ENCODE results near the gene IGSF9. TPM values are rescaled to one million over a fixed set of nuclear protein-coding genes. Genes with fewer than 3 reads are reported as not detected.

IGSF9 gene
- total RNA-seq, 1 experiment from 2014 or later, result 23.4 TPM

- DNase-seq, result no peak
- Histone ChIP-seq H3K79me2 (ENCODE audit: low read depth) (peaks cover 18% of the 10 kb centered on the region; the same call in 1 of the 2 replicates), H2AFZ (no peak overlapping the region), H3K4me1 (replicated peaks; ENCODE audit: insufficient read depth) (peaks cover 36% of the 10 kb centered on the region), H3K4me3 (peak overlapping the region; percentile 76; the same call in 1 of the 2 replicates), H3K27ac (no peak overlapping the region), H3K9me2 (ENCODE audit: insufficient read depth) (no peaks in the 10 kb centered on the region), H3K4me2 (peak overlapping the region; percentile 91), H3K9me3 (ENCODE audit: insufficient read depth, low read depth) (no peaks in the 10 kb centered on the region), H4K20me1 (ENCODE audit: insufficient read depth) (no peaks in the 10 kb centered on the region), H3K27me3 (ENCODE audit: insufficient read depth, low read depth) (no peaks in the 10 kb centered on the region), H3K36me3 (ENCODE audit: low read depth) (0 out of 2 replicates have a peak, but pooled peaks cover 4% of the 10 kb centered on the region), H3F3A (ENCODE audit: insufficient read depth, low read depth) (no peaks in the 10 kb centered on the region; the same call in 1 of the 2 replicates)
- no TSS peak for BruUV-seq (replicated peaks)
- ChIA-PET POLR2A (ENCODE audit: unreplicated experiment) (interaction anchor here (0.5 to 0.6 kb wide), 3 partner anchors 17 to 49 kb away, joined by 3 to 4 read pairs (median 4); no protein-coding TSS in a partner anchor), CTCF (interaction anchor here (0.6 to 1.2 kb wide), 4 partner anchors 11 to 162 kb away, joined by 3 to 7 read pairs (median 4); no protein-coding TSS in a partner anchor)
- intact Hi-C loops (cut with micrococcal nuclease; ENCODE audit: unreplicated experiment), result loop anchor here (2.0 kb wide), 1 partner anchor 63 kb away; no protein-coding TSS in a partner anchor
- TF ChIP-seq CTCF (conservative IDR thresholded peaks at IDR 0.05), result no peak
- no peak for TF ChIP-seq EZH2 (IDR thresholded peaks at IDR 0.05; ENCODE audit: low read depth)
Observed at GRCh38 chr1:159943908-159944622, 1.3 kb downstream of the IGSF9 start.

- BruUV-seq (replicated peaks), result no TSS peak
- POLR2A ChIA-PET (ENCODE audit: unreplicated experiment), result no interaction called here
Observed at GRCh38 chr1:159943278-159943640, 2.2 kb downstream of the IGSF9 start.

More at GRCh38 chr1:159943278-159943640, 2.2 kb downstream of the IGSF9 start:
- intact Hi-C loops (cut with micrococcal nuclease; ENCODE audit: unreplicated experiment), result no loop called here
- H3K4me1 ChIP-seq (replicated peaks; ENCODE audit: insufficient read depth), result peaks cover 38% of the 10 kb centered on the region
- no peaks in the 10 kb centered on the region for H3K27me3 ChIP-seq (ENCODE audit: insufficient read depth, low read depth)
- 0 out of 2 replicates have a peak, but pooled peaks cover 4% of the 10 kb centered on the region for H3K36me3 ChIP-seq (ENCODE audit: low read depth)
- H3F3A ChIP-seq (ENCODE audit: insufficient read depth, low read depth), result no peaks in the 10 kb centered on the region; the same call in 1 of the 2 replicates
- H4K20me1 ChIP-seq (ENCODE audit: insufficient read depth), result no peaks in the 10 kb centered on the region
- no peak overlapping the region for H2AFZ ChIP-seq
- no peak overlapping the region for H3K4me3 ChIP-seq
- no peaks in the 10 kb centered on the region for H3K9me2 ChIP-seq (ENCODE audit: insufficient read depth)
- no peak for TF ChIP-seq CTCF (conservative IDR thresholded peaks at IDR 0.05)
- no peak for TF ChIP-seq EZH2 (IDR thresholded peaks at IDR 0.05; ENCODE audit: low read depth)
- no peaks in the 10 kb centered on the region for H3K9me3 ChIP-seq (ENCODE audit: insufficient read depth, low read depth)
- H3K79me2 ChIP-seq (ENCODE audit: low read depth), result peaks cover 18% of the 10 kb centered on the region; the same call in 1 of the 2 replicates
- CTCF ChIA-PET, result no interaction called here
- no peak overlapping the region for H3K4me2 ChIP-seq
- no peak for DNase-seq
- H3K27ac ChIP-seq, result no peak overlapping the region

Data from PC-9 (cell line).